ENCODE data around the gene ZNF101.

DNA sequence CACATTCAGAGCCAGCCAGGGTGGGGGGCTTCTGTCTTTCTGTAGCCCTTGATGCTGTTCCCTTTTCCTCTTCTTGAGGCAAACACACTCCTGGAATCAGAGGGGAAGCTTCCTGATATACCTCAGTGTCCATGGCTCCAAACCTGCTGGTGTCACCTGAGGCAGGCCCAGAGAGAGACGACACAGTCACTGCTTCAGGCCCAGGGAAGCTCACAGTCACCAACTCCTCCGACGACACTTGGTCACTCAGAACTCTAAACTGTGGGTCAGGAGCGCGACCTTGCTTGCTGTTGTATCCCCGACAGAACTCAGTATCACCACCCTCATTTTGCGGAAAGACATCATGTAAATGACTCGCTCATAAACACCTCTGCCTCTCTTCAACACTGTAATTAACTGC lies 6.3 kb upstream of the ZNF101 start:
- TF ChIP-seq POLR2A (IDR thresholded peaks at IDR 0.05; ENCODE audit: borderline replicate concordance, extremely low read depth, insufficient read depth, insufficient read length) (no peak), EZH2 (IDR thresholded peaks at IDR 0.05) (no peak), SP1 (IDR thresholded peaks at IDR 0.05; ENCODE audit: low read depth) (no peak), SRF (IDR thresholded peaks at IDR 0.05; ENCODE audit: low read depth) (no peak), EZH2phosphoT487 (IDR thresholded peaks at IDR 0.05; ENCODE audit: borderline replicate concordance) (no peak), POLR2AphosphoS5 (IDR thresholded peaks at IDR 0.05; ENCODE audit: low read depth, low read length) (no peak), ZFX (IDR thresholded peaks at IDR 0.05) (no peak), RAD21 (IDR thresholded peaks at IDR 0.05; ENCODE audit: low read depth) (no peak), JUND (IDR thresholded peaks at IDR 0.05) (no peak), ZNF274 (IDR thresholded peaks at IDR 0.05; ENCODE audit: low read depth, low read length) (no peak)
- TF ChIP-seq, protein P1, sequence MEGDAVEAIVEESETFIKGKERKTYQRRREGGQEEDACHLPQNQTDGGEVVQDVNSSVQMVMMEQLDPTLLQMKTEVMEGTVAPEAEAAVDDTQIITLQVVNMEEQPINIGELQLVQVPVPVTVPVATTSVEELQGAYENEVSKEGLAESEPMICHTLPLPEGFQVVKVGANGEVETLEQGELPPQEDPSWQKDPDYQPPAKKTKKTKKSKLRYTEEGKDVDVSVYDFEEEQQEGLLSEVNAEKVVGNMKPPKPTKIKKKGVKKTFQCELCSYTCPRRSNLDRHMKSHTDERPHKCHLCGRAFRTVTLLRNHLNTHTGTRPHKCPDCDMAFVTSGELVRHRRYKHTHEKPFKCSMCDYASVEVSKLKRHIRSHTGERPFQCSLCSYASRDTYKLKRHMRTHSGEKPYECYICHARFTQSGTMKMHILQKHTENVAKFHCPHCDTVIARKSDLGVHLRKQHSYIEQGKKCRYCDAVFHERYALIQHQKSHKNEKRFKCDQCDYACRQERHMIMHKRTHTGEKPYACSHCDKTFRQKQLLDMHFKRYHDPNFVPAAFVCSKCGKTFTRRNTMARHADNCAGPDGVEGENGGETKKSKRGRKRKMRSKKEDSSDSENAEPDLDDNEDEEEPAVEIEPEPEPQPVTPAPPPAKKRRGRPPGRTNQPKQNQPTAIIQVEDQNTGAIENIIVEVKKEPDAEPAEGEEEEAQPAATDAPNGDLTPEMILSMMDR (IDR thresholded peaks at IDR 0.05 in 2 of 3, conservative IDR thresholded peaks at IDR 0.05 in 1 of 3; ENCODE audit: borderline replicate concordance in 1 of 3, insufficient read depth in 1 of 3, low read depth in 2 of 3, low read length in 2 of 3): no peak
- TF ChIP-seq, protein P2, sequence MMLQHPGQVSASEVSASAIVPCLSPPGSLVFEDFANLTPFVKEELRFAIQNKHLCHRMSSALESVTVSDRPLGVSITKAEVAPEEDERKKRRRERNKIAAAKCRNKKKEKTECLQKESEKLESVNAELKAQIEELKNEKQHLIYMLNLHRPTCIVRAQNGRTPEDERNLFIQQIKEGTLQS (IDR thresholded peaks at IDR 0.05): no peak
- TF ChIP-seq, protein P3, sequence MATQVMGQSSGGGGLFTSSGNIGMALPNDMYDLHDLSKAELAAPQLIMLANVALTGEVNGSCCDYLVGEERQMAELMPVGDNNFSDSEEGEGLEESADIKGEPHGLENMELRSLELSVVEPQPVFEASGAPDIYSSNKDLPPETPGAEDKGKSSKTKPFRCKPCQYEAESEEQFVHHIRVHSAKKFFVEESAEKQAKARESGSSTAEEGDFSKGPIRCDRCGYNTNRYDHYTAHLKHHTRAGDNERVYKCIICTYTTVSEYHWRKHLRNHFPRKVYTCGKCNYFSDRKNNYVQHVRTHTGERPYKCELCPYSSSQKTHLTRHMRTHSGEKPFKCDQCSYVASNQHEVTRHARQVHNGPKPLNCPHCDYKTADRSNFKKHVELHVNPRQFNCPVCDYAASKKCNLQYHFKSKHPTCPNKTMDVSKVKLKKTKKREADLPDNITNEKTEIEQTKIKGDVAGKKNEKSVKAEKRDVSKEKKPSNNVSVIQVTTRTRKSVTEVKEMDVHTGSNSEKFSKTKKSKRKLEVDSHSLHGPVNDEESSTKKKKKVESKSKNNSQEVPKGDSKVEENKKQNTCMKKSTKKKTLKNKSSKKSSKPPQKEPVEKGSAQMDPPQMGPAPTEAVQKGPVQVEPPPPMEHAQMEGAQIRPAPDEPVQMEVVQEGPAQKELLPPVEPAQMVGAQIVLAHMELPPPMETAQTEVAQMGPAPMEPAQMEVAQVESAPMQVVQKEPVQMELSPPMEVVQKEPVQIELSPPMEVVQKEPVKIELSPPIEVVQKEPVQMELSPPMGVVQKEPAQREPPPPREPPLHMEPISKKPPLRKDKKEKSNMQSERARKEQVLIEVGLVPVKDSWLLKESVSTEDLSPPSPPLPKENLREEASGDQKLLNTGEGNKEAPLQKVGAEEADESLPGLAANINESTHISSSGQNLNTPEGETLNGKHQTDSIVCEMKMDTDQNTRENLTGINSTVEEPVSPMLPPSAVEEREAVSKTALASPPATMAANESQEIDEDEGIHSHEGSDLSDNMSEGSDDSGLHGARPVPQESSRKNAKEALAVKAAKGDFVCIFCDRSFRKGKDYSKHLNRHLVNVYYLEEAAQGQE (IDR thresholded peaks at IDR 0.05; ENCODE audit: low read depth): no peak
- TF ChIP-seq, protein P4, sequence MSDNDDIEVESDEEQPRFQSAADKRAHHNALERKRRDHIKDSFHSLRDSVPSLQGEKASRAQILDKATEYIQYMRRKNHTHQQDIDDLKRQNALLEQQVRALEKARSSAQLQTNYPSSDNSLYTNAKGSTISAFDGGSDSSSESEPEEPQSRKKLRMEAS (IDR thresholded peaks at IDR 0.05): no peak
